Activated T-helper 9 cell treated with anti-CD3 and anti-CD28 coated beads, Interleukin-2, amount 50 U/mL, for 16 hours (primary cell): ENCODE data around the gene TMBIM6.

Experiments
- DNase-seq: peaks from one replicate; pipeline ENCODE4 v3.0.0-alpha.2; 2020; ENCODE audit warnings: low read depth

The TMBIM6 gene

DNA sequence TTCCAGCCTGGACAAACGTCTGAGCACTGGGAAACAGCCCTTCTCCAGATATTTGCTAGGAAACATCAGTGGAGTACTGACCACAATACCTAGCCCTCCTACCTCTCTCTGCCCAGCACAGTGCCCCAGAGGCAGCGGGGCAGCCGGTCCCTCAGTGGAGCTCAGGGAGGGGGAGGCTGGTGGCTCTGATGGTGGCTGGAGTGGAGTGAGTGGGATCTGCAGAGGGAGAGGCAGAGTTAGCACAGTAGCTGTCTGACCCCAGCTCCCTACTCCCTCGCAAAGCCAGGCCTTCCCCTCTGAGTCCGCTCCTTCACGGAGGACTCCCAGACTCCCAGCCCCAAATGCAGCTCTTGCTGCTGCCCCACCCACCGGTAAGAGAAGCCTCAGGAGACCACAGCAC is 56.9 kb downstream of the TMBIM6 start:
- DNase-seq: no peak

DNA sequence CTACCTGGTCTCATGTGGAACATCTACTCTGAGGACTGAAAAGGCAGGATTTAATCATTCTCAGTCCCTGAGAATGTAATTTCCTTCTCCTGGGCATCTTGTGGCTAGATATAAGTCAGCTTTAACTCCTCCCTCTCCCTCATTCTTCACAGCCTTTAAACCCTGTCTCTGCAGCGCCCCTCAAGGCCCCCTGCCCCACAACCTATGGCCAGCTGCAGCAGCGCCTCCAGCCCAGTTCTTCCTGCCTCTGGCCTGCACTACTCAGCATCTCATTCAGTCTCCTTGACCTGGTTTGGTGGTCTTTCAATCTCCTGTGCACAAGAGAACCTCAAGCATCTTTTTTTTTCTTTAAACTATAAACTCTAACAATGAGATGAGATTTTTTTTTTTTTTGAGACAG is 57.6 kb downstream of the TMBIM6 start:
- DNase-seq: no peak

DNA sequence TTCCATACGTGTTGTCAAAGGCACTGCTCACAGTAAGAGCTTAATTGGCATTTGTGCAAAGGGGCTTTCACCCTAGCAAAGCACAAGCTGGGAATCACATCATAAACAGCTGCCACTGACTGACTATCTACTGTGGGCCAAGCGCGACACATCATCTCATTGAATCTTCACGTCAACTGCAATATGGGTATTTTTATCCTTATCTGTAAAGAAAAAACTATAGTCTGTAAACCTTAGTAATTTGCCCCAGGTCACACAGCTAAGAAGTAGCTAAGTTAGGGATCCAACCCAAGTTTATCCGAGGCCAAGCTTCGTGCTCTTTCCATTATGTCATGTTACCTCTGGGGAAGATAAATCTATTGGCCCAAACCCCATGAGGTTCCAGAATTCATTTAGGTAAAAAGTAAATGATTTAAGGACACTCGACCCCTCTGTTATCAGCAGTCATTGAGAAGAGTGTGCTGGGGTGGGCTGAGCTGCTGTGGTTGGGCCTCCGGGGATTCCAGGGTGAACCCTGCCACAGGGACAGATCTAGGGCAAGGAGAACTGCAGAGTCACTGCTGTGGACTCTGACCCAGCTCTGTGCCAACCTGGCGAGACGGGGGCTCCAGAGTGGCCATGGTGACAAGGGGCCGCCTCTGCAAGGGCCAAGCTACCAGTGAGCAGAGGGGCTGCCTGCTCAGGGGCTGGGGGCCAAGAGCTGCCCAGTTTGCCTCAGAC is 59.2 kb downstream of the TMBIM6 start:
- DNase-seq: no peak

DNA sequence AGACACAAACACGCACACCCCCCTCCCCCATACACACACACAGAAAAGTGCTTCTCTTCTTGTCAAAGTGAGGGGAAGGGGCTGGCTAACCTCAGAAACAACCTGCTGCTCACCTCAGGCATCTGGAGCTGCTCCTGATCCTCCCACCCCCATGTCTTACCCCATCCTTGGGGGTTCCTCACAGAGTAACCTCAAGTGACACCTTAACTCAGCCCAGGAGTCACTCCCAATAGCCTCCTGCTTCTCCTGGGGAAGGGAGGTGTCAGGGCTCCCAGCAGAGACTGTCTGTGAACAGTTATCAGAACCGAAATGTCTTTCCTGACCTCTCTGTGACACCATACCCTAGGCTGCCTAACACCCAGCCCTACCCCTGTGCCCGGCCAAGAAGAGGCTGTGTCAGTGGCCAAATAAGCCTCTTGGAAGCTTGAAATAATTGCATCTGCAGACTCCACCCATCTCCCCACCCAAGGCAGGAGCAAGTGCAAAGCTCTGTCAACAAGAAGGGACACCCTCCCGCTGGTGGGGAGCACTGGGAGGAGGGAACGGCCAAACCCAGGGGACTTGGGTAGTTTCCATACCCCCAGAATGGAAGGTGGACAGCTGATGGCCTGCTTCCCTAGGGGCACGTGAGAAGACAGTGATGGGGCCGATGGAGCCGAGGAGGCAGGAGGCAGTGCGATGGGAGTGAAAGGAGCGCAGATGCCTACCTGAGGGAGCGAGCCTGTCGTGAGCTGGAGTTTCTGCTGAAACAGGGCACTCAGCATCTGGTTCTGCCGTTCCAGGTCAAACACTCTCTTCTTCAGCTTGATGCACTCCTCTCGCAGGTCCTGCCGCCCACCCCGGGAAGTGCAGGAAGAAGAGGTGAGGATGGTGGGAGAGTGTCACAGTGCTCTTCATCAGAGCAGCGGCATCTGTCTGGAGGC is 60.0 kb downstream of the TMBIM6 start:
- DNase-seq: no peak

DNA sequence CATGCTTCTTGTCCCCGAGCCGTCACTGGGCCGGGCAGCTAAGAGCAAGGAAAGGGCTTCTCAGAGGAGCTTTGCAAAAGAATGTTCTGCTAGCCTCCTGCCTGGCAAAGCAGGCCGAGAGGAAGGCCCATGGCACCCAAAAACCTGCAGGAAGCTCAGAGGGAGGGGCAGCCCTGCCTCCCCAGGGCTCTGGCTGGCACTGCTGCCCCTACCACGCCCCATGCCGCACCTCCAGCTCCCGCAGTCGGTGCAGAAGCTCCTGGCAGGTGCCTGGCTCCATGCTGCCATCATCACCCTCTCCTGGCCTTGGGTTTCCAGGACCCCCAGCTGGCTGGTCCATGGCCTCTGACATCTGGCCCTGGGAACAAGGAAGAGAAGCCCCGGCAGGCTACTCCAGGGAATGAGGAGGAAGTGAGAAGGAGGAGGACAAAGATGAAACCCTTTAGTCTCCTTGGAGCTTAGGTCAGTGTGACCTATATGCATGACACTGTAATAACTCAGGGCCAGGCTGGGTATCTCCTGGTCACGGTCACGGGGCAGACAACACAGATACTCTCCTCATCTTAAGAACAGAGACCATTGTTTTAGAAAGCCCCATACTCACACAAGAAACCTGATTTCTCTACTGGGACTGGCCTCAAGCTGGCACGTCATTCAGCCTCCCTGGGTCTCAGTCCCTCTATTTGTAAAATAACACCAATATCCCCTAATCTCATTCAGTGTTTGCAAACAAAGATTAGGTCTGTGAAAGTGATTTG is 62.5 kb downstream of the TMBIM6 start:
- no peak for DNase-seq

DNA sequence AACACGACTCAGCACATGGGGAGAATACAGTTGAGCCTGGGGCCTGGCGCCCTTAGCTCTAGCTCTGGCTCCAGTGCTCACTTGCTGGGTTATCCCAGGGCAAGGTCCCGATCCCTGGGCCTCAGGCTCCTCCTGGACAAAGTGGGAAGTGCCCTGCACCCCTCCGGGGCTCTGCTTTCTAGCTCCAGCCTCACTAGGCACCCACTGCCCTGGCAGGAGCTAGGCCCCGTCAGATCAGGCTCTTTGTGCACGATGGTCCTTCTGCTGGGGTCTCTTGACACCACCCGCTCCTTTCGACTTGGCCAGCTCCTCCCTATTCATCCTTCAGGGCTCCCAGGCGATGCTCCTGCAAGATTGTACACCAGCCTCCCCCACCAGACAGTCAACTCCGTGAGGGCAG is 63.5 kb downstream of the TMBIM6 start:
- DNase-seq: no peak

DNA sequence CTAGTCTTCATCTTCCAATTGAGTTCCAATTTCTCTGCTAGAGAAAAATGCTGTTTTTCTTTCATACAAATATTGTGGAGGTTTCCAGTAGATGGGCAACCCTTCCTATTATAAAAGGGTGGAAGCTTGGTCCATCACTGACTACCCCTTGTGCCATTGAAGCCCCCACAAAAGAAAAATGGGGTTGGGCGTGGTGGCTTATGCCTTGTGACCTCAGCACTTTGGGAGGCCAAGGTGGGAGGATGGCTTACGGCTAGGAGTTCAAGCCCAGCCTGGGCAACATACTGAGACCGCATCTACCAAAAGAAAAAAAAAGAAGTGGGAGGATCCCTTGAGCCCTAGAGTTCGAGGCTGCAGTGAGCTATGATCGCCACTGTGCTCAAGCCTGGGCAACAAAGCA is 64.1 kb downstream of the TMBIM6 start:
- no peak for DNase-seq

DNA sequence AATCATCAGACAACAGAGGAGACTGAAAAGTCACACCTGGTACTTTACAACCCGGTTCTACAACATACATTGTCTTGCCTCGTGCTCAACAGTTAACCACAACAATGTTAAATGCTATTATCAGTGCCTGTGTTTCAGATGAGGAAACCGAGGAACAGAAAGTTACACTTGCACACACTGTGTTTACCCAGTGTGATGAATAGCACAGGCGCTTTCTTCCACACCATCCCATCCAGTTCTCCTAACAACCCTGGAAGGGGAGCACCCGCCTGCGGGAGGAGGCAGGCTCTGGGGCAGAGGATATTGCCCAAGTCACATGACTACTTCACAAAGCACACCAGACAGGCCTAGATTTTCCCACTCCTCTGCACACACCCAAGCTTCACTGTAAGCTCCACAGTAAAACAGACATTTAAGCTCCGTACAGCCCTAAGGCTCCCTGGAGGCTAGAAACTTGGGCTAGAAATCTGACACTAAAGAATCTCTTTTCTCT is 65.0 kb downstream of the TMBIM6 start:
- no peak for DNase-seq

DNA sequence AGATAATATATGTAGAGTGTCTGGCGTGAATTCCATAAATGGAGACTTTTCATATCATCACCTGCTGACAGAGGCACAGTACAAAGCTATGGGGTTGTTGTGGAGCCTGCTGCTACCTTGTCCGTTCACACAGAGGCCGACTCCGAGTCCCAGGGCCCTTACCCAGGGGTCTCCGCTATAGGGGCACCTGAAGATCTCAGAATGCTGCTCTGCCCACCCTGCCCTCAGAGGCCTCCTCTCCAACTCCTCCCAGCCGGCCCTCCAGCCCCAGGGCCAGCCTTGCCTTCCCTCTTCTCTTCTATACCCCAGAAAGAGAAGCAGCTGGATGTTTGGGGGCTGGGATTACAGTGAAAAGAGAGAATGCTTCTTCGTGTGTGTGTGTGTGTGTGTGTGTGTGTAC is 65.5 kb downstream of the TMBIM6 start:
- no peak for DNase-seq

DNA sequence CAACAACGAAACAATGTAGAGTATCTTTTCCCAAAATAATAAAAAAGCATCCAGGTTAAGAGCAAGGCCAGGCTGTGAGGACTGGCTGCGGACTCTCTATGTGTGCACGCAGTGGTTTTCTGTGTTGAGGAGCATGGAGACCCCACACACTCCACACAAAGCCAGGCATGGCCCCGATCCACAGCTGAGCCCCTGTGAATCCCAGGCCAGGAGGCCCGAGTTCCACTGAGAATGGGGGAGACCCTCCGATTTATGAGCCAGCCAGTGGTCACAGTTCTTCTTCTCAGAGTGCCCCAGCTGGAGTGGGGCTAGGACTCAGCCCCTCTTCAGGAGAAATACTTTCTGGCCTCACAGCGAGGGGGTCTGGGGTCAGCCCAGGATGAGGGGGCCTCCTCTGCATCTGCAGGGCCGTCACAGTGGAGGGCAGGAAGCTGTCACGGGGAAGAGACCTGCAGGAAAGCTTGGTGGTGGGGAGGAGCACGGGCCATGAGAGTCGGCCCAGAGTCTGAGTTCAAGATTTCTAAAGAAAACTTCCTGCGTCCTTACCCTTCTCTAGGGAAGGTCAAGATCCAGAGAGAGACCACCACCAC is 66.7 kb downstream of the TMBIM6 start:
- DNase-seq: no peak

DNA sequence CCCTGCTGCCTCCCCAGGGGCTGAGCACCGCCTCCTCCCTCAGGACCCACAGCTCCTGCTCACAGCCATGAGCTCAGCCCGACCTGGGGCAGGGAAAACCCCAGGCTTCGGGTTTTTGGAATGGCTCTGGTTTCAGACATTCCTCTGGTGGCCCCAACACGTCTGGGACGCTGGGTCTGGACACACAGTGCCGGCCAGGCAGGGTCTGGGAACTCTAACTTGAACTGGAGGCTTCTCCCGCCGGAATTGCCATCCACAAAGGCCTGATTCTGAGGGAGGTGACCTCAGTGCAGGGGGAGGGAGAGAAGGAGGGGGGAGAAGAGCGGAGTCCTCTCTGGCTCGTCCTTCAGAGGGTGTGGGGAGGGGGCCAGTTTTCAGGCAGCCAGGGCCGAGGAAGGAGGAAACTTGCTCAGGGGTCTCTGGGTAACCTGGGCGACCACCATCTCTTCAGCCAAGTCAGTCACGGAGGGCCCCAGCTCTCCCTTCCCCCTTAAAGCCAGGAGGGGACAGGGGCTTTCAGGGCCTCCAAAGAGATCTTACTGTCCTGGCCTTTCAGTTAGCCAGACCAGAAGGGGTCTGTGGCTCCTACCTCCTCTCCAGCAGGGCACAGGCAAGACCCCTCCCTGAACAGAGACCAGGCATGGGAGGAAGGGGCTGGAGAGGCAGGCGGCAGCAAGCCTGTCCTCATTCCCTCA is 67.5 kb downstream of the TMBIM6 start:
- DNase-seq: no peak

DNA sequence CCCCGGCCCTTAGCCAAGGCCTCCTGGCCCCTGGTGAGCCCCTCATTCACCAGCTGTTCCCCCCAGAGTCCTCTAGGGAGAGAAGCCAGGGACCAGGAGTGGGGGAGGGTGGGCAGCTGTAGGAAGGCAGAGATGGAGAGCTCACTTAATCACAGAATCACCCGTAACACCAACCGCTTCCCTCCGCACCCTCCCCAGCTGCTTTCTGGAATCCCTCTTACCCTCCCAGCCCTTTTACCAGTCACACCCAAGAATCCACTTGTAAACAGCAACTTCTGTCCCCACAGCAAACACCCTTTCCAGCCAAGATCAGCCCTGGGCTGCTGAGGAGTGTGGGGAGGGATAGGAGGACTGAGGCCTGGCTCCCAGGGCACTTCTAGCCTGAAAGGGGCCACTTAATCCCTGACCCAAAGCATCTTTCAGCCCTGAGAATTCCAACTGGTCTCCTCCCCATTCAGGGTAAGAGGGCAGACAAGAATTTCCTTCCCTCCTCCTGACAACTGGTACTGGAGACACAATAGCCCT is 68.1 kb downstream of the TMBIM6 start:
- no peak for DNase-seq

DNA sequence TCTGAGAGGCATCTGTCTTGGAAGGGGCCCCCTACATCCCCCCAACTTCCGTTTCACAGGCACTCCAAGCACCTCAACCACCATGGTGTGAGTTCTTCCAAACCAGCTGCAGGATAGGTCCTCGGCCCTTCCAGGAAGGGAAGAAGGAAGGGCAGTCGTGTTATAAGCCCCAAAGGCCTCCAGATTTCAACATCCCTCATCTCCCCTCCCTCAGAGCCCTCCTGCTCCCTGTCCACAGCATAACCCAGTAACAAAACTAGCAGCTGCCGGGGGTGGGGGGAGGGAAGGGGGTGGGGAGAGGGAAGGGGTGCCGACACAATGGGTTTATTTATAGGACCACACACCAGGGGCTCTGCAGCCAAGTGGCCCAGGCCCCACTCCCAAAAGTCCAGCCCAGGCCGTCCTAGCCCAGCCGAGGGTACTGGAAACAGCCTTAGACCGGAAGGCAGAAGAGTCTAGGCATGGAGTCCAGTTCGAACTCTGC is 68.6 kb downstream of the TMBIM6 start:
- no peak for DNase-seq

DNA sequence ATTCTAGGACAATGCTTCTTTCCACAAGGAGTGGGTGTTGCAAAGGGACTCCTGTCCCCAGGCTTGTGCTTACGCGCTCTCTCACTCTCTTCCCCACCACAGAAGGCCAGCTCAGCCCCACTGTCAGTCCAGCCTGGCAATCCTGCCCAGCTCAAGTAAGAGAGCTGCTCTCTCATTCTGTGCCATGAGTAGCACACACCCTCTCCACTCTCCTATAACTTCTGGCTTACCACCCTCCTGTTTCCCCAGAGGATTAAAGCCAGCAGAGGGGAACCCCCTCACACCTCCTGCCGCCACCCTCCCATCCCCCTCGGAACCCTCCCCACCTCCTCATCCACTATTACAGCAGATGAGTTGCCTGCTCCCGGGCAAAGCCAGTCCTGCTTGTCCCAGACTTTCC is 69.8 kb downstream of the TMBIM6 start:
- no peak for DNase-seq

DNA sequence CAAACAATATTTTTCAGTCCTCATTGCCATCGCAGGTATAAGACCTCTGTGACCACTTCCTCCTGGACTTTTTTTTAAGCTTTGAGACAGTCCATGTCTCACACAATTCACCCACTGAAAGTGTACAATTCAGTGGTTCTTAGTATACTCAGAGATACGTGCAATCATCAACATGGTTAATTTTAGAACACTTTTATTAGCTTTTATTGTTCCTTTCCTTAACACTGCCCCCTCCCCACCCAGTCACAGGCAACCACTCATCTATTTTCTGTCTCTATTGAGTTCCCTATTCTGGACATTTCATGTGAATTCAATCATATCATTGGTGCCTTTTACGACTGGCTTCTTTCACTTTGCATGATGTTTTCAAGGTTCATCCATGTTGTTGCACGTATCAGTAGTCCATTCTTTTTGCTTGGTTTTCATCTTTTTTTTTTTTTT is 70.6 kb downstream of the TMBIM6 start:
- no peak for DNase-seq

DNA sequence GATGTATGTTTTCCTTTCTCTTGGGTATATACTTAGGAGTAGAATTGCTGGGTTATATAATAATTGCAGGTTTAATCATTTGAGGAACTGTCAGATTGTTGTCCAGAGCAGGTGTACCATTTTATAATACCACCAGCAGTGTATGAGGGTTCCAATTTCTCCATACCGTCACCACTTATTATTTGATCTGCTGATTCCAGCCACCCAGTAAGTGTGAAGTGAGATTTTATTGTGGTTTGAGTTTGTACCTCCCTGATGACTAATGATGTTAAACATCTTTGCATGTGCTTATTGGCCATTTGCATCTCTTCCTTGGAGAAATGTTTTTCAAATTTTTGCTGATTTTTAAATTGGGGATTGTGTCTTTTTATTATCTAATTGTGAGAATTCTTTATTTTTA is 71.8 kb downstream of the TMBIM6 start:
- no peak for DNase-seq
